Measurements from ENCODE around the gene UBR2.
"Not testable (repeated sequence)": the region's sequence is repeated elsewhere in the genome, so short reads cannot be mapped to it uniquely, and the experiment has no call there.

Gene UBR2

DNA sequence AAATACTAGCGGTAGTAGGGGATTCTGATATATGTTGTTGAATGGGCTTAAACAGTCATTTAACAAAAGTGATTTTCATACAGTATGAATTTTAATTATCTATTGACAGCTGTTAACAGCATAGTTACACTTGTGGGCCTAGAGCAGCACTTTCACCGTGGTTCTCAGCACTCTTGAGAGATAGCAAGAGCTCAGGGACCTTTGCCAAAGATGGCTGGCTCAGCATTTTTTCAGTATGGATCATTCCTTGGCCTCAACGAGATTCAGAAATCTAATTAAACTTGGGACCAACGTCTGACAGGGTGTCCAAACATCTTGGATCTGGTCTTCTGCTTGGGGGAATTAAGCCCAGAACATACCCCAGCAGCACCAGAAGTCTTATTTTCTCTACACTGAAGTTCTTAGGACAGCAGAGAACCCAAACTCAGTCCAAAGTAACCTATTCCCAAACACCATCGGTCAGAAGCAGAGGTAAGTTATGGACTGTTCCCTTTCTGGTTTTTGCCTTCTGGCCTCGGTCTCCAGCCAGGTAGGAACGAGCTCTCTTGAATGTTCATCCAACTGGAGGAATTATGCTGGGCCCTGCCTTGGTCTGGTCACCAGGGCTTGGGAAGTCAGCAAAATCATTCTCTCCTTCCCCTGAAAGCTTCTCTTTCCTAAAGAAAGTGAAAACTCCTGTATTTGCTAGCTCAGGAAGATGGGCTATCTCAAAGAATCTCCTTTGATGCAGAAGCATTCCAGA lies 132.9 kb downstream of the UBR2 start:
- Histone ChIP-seq H3K4me3 (ENCODE audit: low read length) (no peak overlapping the region), H2AK5ac (ENCODE audit: low read length) (no peak overlapping the region), H2BK15ac (replicated peaks; ENCODE audit: low read depth) (no peak overlapping the region), H3K9ac (ENCODE audit: low read length) (no peak overlapping the region), H3K23ac (ENCODE audit: low read length) (no peak overlapping the region), H3K56ac (ENCODE audit: low read length) (no peak overlapping the region), H3K79me2 (ENCODE audit: control insufficient read depth, insufficient read depth, low read length) (no peaks in the 10 kb centered on the region), H3K79me1 (ENCODE audit: low read length) (no peaks in the 10 kb centered on the region), H3K27ac (ENCODE audit: low read depth, low read length) (no peak overlapping the region), H3K4me1 (ENCODE audit: control insufficient read depth, low read depth, low read length) (no peaks in the 10 kb centered on the region), H3K36me3 (ENCODE audit: control insufficient read depth, insufficient read depth, low read length) (no peaks in the 10 kb centered on the region), H2BK5ac (ENCODE audit: low read length) (no peak overlapping the region), H3K27me3 (ENCODE audit: insufficient read depth, low read length, poor library complexity) (no peaks in the 10 kb centered on the region), H3K18ac (ENCODE audit: low read length) (no peak overlapping the region), H3K4ac (ENCODE audit: low read depth, low read length) (no peak overlapping the region), H4K8ac (ENCODE audit: low read depth, low read length) (no peak overlapping the region), H2BK120ac (ENCODE audit: low read depth, low read length) (no peak overlapping the region), H4K5ac (ENCODE audit: low read length) (no peak overlapping the region), H3K4me2 (ENCODE audit: low read length) (no peak overlapping the region)
- DNase-seq, result no peak
- no CpG with 5 or more reads among the region's 7 CpGs for WGBS (ENCODE audit: extremely low coverage, insufficient coverage, low lambda C conversion rate)

DNA sequence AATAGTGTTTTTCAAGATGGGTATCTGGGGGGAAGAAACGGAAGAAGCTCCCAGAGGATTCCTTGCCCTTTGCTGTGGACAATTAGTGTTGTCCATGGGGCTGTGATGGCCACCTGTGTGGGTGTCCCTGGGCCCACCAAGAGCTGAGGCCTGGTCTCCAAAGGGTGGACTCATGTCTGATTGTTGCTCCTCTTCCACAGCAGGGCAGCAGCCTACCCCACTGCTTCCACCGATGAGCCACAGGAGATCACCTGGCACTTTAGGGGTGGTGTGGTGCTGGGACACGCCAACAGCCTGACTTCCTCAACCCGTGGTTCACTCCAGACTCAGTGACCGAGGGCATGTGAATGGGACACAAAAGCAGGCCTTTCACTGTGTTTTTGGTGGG lies 133.4 kb downstream of the UBR2 start:
- Histone ChIP-seq H3K4me3 (ENCODE audit: low read length) (no peak overlapping the region), H3K36me3 (ENCODE audit: control insufficient read depth, insufficient read depth, low read length) (no peaks in the 10 kb centered on the region), H3K4me1 (ENCODE audit: control insufficient read depth, low read depth, low read length) (no peaks in the 10 kb centered on the region), H3K23ac (ENCODE audit: low read length) (no peak overlapping the region), H3K56ac (ENCODE audit: low read length) (no peak overlapping the region), H2AK5ac (ENCODE audit: low read length) (no peak overlapping the region), H3K4me2 (ENCODE audit: low read length) (no peak overlapping the region), H3K27me3 (ENCODE audit: insufficient read depth, low read length, poor library complexity) (no peaks in the 10 kb centered on the region), H2BK15ac (replicated peaks; ENCODE audit: low read depth) (no peak overlapping the region), H3K27ac (ENCODE audit: low read depth, low read length) (no peak overlapping the region), H3K4ac (ENCODE audit: low read depth, low read length) (no peak overlapping the region), H2BK120ac (ENCODE audit: low read depth, low read length) (no peak overlapping the region), H2BK5ac (ENCODE audit: low read length) (no peak overlapping the region), H4K8ac (ENCODE audit: low read depth, low read length) (no peak overlapping the region), H3K18ac (ENCODE audit: low read length) (no peak overlapping the region), H3K79me2 (ENCODE audit: control insufficient read depth, insufficient read depth, low read length) (no peaks in the 10 kb centered on the region), H3K9ac (ENCODE audit: low read length) (no peak overlapping the region), H4K5ac (ENCODE audit: low read length) (no peak overlapping the region), H3K79me1 (ENCODE audit: low read length) (no peaks in the 10 kb centered on the region)
- WGBS (ENCODE audit: extremely low coverage, insufficient coverage, low lambda C conversion rate), result no CpG with 5 or more reads among the region's 5 CpGs
- no peak for DNase-seq

DNA sequence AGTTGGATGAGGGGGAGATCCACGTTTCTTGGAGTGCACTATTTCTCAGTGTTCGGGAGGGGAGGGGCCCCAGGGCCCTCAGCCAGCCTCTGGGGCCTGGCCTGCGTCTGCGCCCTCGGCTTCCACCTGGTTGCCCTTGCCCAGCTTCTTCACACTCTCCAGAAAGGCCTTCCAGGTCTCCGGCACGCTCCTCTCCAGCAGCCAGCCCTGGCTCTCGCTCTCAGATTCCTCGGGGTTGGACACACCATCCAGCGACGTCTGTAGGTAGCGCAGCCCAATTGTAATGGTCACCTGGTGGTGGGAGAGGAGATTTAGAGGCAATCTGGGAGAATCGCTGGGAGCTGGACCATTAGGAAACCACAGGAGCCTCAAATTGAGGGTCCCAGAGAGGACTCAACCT lies 134.4 kb downstream of the UBR2 start:
- no peak overlapping the region for H3K56ac ChIP-seq (ENCODE audit: low read length)
- no peak overlapping the region for H2AK5ac ChIP-seq (ENCODE audit: low read length)

DNA sequence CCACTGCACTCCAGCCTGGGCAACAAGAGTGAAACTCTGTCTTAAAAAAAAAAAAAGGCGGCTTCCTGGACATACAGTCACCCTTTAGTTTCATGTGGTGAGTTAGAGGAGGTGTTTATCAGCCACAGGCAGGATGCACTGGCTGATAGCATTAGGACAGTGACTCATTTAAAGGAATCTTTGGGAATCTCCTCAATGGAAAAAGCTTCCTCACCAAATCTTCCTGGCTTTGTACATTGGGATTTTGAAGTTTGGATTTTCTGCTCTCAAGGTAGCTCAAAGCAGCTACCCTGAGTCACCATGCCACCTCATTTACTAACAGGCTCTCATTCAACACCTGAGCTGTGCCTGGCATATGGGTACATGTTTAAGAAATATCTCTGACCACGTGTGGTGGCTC lies 138.4 kb downstream of the UBR2 start:
- Histone ChIP-seq H4K8ac (ENCODE audit: low read depth, low read length) (no peak overlapping the region), H3K4ac (ENCODE audit: low read depth, low read length) (no peak overlapping the region), H2BK5ac (ENCODE audit: low read length) (no peak overlapping the region), H3K27ac (ENCODE audit: low read depth, low read length) (no peak overlapping the region), H2BK15ac (replicated peaks; ENCODE audit: low read depth) (no peak overlapping the region), H3K23ac (ENCODE audit: low read length) (no peak overlapping the region), H3K9ac (ENCODE audit: low read length) (no peak overlapping the region), H3K27me3 (ENCODE audit: insufficient read depth, low read length, poor library complexity) (no peaks in the 10 kb centered on the region), H4K5ac (ENCODE audit: low read length) (no peak overlapping the region), H3K79me1 (ENCODE audit: low read length) (no peaks in the 10 kb centered on the region), H3K56ac (ENCODE audit: low read length) (no peak overlapping the region), H3K36me3 (ENCODE audit: control insufficient read depth, insufficient read depth, low read length) (no peaks in the 10 kb centered on the region), H2AK5ac (ENCODE audit: low read length) (no peak overlapping the region), H3K4me3 (ENCODE audit: low read length) (no peak overlapping the region), H3K18ac (ENCODE audit: low read length) (no peak overlapping the region), H2BK120ac (ENCODE audit: low read depth, low read length) (no peak overlapping the region), H3K4me1 (ENCODE audit: control insufficient read depth, low read depth, low read length) (no peaks in the 10 kb centered on the region), H3K79me2 (ENCODE audit: control insufficient read depth, insufficient read depth, low read length) (no peaks in the 10 kb centered on the region), H3K4me2 (ENCODE audit: low read length) (no peak overlapping the region)
- WGBS (ENCODE audit: extremely low coverage, insufficient coverage, low lambda C conversion rate), result no CpG with 5 or more reads among the region's 2 CpGs
- peak; percentile 78 for DNase-seq

More for the DNA sequence above, 134.4 kb downstream of the UBR2 start:
- no peak overlapping the region for H3K23ac ChIP-seq (ENCODE audit: low read length)
- no peaks in the 10 kb centered on the region for H3K27me3 ChIP-seq (ENCODE audit: insufficient read depth, low read length, poor library complexity)
- H4K8ac ChIP-seq (ENCODE audit: low read depth, low read length), result no peak overlapping the region
- H3K79me1 ChIP-seq (ENCODE audit: low read length), result no peaks in the 10 kb centered on the region
- H3K9ac ChIP-seq (ENCODE audit: low read length), result no peak overlapping the region
- H3K4me2 ChIP-seq (ENCODE audit: low read length), result no peak overlapping the region
- H4K5ac ChIP-seq (ENCODE audit: low read length), result no peak overlapping the region
- no peak overlapping the region for H3K27ac ChIP-seq (ENCODE audit: low read depth, low read length)
- no peak overlapping the region for H2BK120ac ChIP-seq (ENCODE audit: low read depth, low read length)
- H3K79me2 ChIP-seq (ENCODE audit: control insufficient read depth, insufficient read depth, low read length), result no peaks in the 10 kb centered on the region
- no CpG with 5 or more reads among the region's 13 CpGs for WGBS (ENCODE audit: extremely low coverage, insufficient coverage, low lambda C conversion rate)
- H3K18ac ChIP-seq (ENCODE audit: low read length), result no peak overlapping the region
- H2BK5ac ChIP-seq (ENCODE audit: low read length), result no peak overlapping the region
- H3K4me1 ChIP-seq (ENCODE audit: control insufficient read depth, low read depth, low read length), result no peaks in the 10 kb centered on the region
- H3K36me3 ChIP-seq (ENCODE audit: control insufficient read depth, insufficient read depth, low read length), result no peaks in the 10 kb centered on the region
- H3K4me3 ChIP-seq (ENCODE audit: low read length), result no peak overlapping the region
- H2BK15ac ChIP-seq (replicated peaks; ENCODE audit: low read depth), result no peak overlapping the region
- no peak overlapping the region for H3K4ac ChIP-seq (ENCODE audit: low read depth, low read length)
- no peak for DNase-seq

DNA sequence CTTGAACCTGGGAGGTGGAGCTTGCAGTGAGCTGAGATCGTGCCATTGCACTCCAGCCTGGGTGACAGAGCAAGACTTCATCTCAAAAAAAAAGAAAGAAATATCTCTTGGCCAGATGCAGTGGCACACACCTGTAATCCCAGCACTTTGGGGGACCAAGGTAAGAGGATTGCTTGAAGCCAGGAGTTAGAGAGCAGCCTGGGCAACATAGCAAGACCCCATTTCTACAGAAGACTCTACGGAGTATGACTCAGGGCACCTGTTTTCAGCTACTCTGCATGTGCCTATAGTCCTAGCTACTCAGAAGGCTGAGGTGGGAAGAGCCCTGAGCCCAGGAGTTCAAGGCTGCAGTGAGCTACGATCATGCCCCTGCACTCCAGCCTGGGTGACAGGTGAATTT lies 139.0 kb downstream of the UBR2 start:
- H2BK15ac ChIP-seq (replicated peaks; ENCODE audit: low read depth); H2BK5ac ChIP-seq (ENCODE audit: low read length); H3K4me1 ChIP-seq (ENCODE audit: control insufficient read depth, low read depth, low read length); H3K4me2 ChIP-seq (ENCODE audit: low read length); H2BK120ac ChIP-seq (ENCODE audit: low read depth, low read length); H3K56ac ChIP-seq (ENCODE audit: low read length); H4K8ac ChIP-seq (ENCODE audit: low read depth, low read length); H3K4ac ChIP-seq (ENCODE audit: low read depth, low read length); H3K18ac ChIP-seq (ENCODE audit: low read length); H3K27ac ChIP-seq (ENCODE audit: low read depth, low read length); H3K4me3 ChIP-seq (ENCODE audit: low read length); H3K27me3 ChIP-seq (ENCODE audit: insufficient read depth, low read length, poor library complexity); H3K9ac ChIP-seq (ENCODE audit: low read length); DNase-seq; H3K79me1 ChIP-seq (ENCODE audit: low read length); H3K23ac ChIP-seq (ENCODE audit: low read length); H2AK5ac ChIP-seq (ENCODE audit: low read length); H3K36me3 ChIP-seq (ENCODE audit: control insufficient read depth, insufficient read depth, low read length); H3K79me2 ChIP-seq (ENCODE audit: control insufficient read depth, insufficient read depth, low read length); H4K5ac ChIP-seq (ENCODE audit: low read length): not testable (repeated sequence)
- no CpG with 5 or more reads among the region's 3 CpGs for WGBS (ENCODE audit: extremely low coverage, insufficient coverage, low lambda C conversion rate)
